ENCODE results near the gene RNF175.

The RNF175 gene

DNA sequence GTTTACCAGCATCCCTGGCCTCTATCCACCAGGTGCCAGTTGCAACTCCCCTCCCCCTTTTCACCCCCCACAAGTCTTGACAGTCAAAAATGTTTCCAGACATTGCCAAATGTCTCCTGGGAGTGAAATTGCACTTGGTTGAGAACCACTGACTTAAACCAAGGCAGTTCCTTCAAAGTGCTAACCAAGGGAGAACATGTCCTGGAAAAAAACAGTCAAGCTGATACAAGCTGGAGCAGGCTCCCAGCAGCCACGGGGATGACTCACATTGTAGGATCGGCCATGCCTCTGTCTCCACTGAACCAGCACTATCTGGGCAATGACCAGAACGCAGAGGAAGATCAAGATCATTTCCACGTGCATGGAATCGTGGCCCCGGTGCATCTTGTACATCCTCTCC, 11.4 kb downstream of the RNF175 start:
- peak; percentile 80 for DNase-seq (ENCODE audit: low read depth)

DNA sequence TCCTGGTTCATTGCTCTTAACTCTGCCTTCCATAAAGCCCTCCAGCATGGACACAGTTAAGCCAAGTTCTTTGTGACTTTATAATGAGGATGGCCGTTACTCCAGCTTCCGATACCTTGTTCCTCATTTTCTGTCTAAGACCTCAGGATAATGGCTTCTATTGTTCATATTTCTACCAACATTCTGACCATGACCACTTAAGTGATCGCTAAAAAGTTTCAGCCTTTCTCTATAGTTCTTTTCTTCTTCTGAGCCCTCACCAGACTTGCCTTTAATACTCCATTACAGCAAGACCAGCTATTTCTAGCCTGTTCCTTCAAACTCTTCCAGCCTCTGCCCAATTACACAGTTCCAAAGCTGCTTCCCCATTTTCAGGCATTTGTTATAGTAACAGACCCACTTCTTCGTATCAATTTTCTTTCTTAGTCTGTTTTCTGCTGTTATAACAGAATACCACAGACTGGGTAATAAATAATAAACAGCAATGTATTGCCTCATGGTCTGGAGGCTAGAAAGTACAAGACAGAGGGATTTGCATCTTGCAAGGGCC, 12.3 kb downstream of the RNF175 start:
- DNase-seq (ENCODE audit: low read depth) = no peak

DNA sequence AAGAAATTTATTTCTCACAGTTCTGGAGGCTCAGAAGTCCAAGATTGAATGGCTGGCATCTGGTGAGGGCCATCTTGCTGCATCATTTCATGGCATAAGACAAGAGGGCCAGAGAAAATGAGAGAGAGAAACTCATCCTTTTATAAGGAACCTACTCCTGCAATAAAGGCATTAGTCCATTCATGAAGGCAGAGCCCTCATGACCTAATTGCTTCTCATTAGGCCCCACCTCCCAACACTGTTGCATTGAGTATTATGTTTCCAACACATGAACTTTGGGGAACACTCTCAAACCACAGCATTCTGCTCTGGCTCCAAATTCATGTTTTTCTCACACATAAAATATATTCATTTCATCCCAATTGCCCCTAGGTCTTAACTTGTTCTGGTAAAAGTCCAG, 14.2 kb downstream of the RNF175 start:
- DNase-seq (ENCODE audit: low read depth) = no peak

- DNase-seq (ENCODE audit: low read depth) = no peak
Measured at GRCh38 chr4:153741541-153741940, 18.3 kb downstream of the RNF175 start.

DNA sequence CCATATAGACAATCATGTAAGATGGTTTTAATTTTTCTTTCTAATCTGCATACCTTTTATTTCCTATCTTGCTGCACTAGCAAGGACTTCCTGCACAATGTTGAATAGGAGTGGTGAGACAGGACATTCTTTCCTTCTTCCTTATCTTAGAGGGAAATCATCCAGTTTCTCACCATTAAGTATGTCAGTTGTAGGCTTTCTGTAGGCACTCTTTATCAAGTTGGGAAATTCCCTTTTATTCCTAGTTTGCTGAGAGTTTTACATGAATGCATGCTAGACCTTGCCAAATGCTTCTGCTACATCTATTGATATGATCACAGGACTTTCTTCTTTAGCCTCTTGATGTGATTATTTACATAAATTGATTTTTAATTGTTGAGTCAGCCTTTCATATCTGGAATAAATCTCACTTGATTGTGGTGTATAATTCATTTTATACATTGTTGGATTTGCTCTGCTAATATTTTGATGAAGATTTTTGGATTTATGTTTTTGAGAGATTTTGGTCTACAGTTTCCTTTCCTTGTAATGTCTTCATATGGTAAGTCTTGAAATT, 23.8 kb downstream of the RNF175 start:
- peak; percentile 20 for DNase-seq (ENCODE audit: low read depth)

- DNase-seq (ENCODE audit: low read depth) = no peak
Measured at GRCh38 chr4:153733751-153734448, 25.9 kb downstream of the RNF175 start.

GRCh38 chr4:153731239-153731638, 28.6 kb downstream of the RNF175 start:
- DNase-seq (ENCODE audit: low read depth) = peak; percentile 40

- no peak for DNase-seq (ENCODE audit: low read depth)
Measured at GRCh38 chr4:153729895-153730294, 29.9 kb downstream of the RNF175 start.

DNA sequence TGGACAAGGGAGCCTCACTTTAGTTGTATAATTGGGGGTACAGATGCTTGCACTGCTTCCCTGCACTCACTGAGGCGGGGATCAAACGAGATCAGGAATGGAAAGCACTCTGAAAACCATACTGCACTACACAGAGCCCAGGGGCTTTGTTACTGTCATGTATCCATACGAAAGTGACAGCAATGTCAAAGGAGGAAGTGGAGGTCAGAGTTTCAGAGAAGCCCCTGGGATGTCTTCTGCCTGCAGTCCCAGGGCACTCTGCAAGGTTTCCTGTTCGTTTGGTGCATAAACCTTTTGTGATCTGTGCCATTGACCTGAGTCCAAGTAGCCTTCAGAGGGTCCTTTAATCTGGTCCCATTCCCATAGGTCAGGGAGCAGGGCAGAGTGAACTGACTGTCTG, 31.2 kb downstream of the RNF175 start:
- no peak for DNase-seq (ENCODE audit: low read depth)

DNA sequence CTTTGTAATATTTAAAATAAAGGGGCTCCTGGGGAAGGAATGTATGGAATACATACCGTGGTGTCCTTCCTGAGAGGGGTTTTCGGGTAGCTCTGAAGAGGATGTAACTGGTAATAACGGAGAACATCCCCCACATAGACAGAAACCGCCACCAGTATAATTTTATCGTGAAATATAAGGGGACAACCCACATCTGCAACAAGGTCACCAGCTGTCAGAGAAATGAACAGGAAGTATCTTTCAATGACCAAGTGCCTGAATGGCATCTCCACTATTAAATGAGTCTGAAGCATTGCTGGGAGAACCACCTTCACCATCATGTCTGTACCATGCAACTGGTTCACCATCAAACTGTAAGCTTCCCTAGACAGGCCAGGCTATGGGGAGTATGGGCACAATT, 31.7 kb downstream of the RNF175 start:
- DNase-seq (ENCODE audit: low read depth) = no peak

GRCh38 chr4:153725831-153726154, 34.0 kb downstream of the RNF175 start:
- DNase-seq (ENCODE audit: low read depth) = no peak

GRCh38 chr4:153725136-153725830, 34.5 kb downstream of the RNF175 start:
- no peak for DNase-seq (ENCODE audit: low read depth)

GRCh38 chr4:153724606-153725005, 35.2 kb downstream of the RNF175 start:
- DNase-seq (ENCODE audit: low read depth) = no peak

DNA sequence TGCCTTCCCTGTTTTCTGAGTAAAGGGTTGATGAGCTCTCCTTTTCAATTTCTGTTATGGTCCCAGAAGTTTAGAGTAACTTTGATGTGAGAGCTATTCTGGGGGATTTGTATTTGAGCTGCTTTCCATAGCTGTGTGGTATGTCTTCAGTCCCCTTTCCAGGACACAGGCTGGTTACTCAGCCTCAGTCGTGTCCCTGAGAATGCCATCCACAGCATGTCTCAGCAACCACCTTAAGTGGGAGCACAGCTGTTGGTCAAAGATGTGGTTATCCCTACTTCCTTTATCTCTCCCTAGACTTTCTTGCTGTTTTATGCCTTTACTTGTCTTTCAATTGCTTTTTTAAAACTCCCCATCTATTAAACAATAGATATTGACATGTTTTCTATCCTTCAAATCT, 37.8 kb downstream of the RNF175 start:
- no peak for DNase-seq (ENCODE audit: low read depth)

DNA sequence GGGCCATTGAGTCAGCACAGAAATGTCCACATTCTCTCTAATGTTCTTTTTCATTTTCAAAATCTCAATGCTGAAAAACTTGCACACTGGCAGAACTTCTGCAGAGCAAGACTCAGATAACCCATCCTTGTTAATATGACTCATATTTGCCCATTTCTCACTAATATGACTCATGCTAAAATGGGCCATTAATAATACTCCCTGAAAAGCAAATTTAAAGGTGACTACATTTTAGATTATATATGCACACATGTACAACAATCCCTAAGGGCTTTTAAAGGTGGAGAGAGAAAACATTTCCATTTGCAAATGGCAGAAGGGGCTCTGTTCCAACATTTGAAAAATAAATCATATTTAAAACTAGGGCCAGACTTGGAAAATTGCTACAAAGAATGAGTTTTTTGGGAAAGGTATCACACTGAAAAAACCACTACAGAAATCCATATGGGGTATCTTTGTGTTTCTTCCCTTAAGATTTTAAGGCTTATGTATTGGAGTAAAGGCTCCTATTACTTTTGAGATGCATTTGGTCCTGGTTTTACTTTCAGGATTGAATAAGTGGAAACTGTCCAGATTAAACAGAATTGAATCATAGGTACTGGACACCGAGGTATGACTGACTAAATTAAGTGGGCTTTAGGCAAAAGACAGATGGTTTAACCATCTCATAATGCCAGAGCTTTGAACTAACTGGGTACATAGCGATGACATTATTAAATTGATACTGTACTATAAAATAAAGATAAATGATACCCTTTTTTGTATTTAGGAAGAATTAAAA, 45.8 kb downstream of the RNF175 start:
- DNase-seq (ENCODE audit: low read depth) = peak; percentile 31

GRCh38 chr4:153710681-153711080, 49.1 kb downstream of the RNF175 start:
- no peak for DNase-seq (ENCODE audit: low read depth)

- no peak for DNase-seq (ENCODE audit: low read depth)
Measured at GRCh38 chr4:153706519-153706918, 53.3 kb downstream of the RNF175 start.

DNA sequence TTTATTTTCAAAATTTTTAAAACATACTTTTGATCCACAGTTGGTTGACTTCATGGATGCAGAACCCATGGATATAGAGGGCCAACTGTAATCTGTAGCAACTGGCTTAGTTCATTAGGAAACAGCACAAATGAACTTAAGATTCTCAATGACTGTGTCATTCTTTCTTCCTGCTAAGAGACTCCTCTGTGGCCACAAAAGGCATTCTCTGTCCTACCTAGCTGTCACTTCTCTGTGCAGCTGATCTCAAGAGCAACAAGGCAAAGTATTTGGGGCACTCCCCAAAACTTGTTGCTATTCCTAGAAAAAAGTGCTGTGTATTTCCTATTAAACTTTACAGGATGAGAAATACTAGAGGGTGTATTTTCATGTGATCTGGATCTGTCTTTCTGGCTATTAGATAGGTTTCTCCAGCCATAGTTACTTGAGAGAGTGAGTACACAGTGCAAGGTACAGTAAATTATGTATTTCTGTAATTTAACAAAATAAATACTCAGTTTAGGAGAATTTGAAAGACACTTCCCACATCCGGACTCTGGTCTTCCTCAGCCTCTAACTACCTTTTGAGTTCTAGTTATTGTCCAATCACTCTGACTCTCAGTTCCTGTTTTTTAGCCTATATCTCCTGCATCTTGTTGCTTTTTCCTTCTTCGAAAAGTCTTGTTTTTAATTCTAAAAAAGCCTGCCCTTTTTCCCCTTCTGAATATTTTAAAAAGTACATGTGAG, 53.9 kb downstream of the RNF175 start:
- no peak for DNase-seq (ENCODE audit: low read depth)

DNA sequence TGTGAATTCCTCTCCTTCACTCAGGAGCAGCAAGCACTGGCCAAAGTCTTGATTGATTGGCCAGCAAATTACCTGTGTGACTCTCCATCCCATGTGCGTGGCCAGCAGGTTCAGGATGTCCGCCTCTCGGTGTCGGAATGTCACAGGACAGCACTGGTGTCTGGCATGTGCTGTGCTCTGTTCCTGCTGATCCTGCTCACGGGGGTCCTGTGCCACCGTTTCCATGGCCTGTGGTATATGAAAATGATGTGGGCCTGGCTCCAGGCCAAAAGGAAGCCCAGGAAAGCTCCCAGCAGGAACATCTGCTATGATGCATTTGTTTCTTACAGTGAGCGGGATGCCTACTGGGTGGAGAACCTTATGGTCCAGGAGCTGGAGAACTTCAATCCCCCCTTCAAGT, 55.3 kb downstream of the RNF175 start:
- no peak for DNase-seq (ENCODE audit: low read depth)

- no peak for DNase-seq (ENCODE audit: low read depth)
Measured at GRCh38 chr4:153684971-153685371, 74.9 kb downstream of the RNF175 start.

GRCh38 chr4:153684182-153684970, 75.4 kb downstream of the RNF175 start, which contains the start of gene TLR2:
Gene TLR2 (plus strand): TSS chr4:153684280. CDS start chr4:153702908, 18,628 bp downstream.
- peak; percentile 26 for DNase-seq (ENCODE audit: low read depth)

Measured in iris pigment epithelial cell (primary cell).